Osteoblast (primary cell): ENCODE measurements around the gene PTPRN2. TPM values are rescaled to one million over a fixed set of nuclear protein-coding genes. Genes with fewer than 3 reads are reported as not detected.

Source experiments
- DNase-seq: peaks from one replicate; pipeline ENCODE4 v3.0.0; 2011; ENCODE audit warnings: low spot score, mixed read lengths; ENCODE audit not compliant: insufficient read length; ENCODE audit errors: missing footprints
- H2AFZ ChIP-seq: 2 replicates; pipeline ENCODE4 v1.6.0; 2011; ENCODE audit warnings: mild to moderate bottlenecking, low read length
- H3K27ac ChIP-seq: 2 replicates; pipeline ENCODE4 v1.5.1; 2011; ENCODE audit warnings: mild to moderate bottlenecking, low read depth, low read length, moderate library complexity
- H3K27me3 ChIP-seq: 2 replicates; pipeline ENCODE4 v1.6.0; 2012; ENCODE audit warnings: mild to moderate bottlenecking, control low read depth, inconsistent platforms, low read length, moderate library complexity; ENCODE audit not compliant: insufficient read depth
- H3K36me3 ChIP-seq: 2 replicates; pipeline ENCODE4 v1.5.1; 2011; ENCODE audit warnings: mild to moderate bottlenecking, low read length, control low read depth, moderate library complexity; ENCODE audit not compliant: insufficient read depth
- H3K4me1 ChIP-seq: 2 replicates; pipeline ENCODE4 v1.5.1; 2011; ENCODE audit warnings: mild to moderate bottlenecking, low read length, control low read depth, moderate library complexity; ENCODE audit not compliant: insufficient read depth
- H3K4me2 ChIP-seq: 2 replicates; pipeline ENCODE4 v1.6.0; 2011; ENCODE audit warnings: mild to moderate bottlenecking, low read length; ENCODE audit not compliant: insufficient read depth
- H3K4me3 ChIP-seq: fragments of 200-600 bp; sonication (generic); 3 replicates; pipeline ENCODE4 v1.5.1; 2012; ENCODE audit warnings: mild to moderate bottlenecking, low read length, inconsistent platforms; ENCODE audit not compliant: insufficient read depth
- H3K79me2 ChIP-seq: 2 replicates; pipeline ENCODE4 v1.6.0; 2012; ENCODE audit warnings: mild to moderate bottlenecking, low read length, control low read depth, inconsistent platforms; ENCODE audit not compliant: insufficient read depth
- H3K9me3 ChIP-seq: 2 replicates; pipeline ENCODE4 v1.5.1; 2011; ENCODE audit warnings: low read depth, low read length, control low read depth
- H4K20me1 ChIP-seq: 2 replicates; pipeline ENCODE4 v1.6.0; 2012; ENCODE audit warnings: mild to moderate bottlenecking, low read length, control low read depth; ENCODE audit not compliant: insufficient read depth
- CTCF ChIP-seq: IDR thresholded peaks from 2 replicates; pipeline ENCODE4 v1.5.1; 2011; ENCODE audit warnings: mild to moderate bottlenecking, low read depth, low read length, moderate library complexity; ENCODE audit errors: extremely low read depth
- total RNA-seq: library from RNA; depleted of rRNA; stranded (reverse); fragments of >200 nt; gene quantifications from 2 replicates; pipeline ENCODE4 v1.2.3, GENCODE V29; 2012

Gene PTPRN2
- total RNA-seq, 1 donor = 0.36 TPM

GRCh38 chr7:157590526-157590925 is 997.1 kb downstream of the PTPRN2 start:
- Histone ChIP-seq H4K20me1 (no peaks in the 10 kb centered on the region), H3K9me3 (peaks cover 4% of the 10 kb centered on the region), H3K4me3 (no peak overlapping the region), H3K27ac (no peak overlapping the region), H3K36me3 (no peaks in the 10 kb centered on the region), H3K27me3 (no peaks in the 10 kb centered on the region), H3K79me2 (no peaks in the 10 kb centered on the region), H2AFZ (no peak overlapping the region), H3K4me2 (no peak overlapping the region), H3K4me1 (no peaks in the 10 kb centered on the region)
- no peak for DNase-seq
- TF ChIP-seq CTCF = no peak

- Histone ChIP-seq H2AFZ (no peak overlapping the region), H3K9me3 (peaks cover 4% of the 10 kb centered on the region), H3K4me2 (no peak overlapping the region), H3K27ac (no peak overlapping the region), H3K79me2 (no peaks in the 10 kb centered on the region), H3K27me3 (no peaks in the 10 kb centered on the region), H3K4me3 (no peak overlapping the region), H3K36me3 (no peaks in the 10 kb centered on the region), H3K4me1 (no peaks in the 10 kb centered on the region), H4K20me1 (no peaks in the 10 kb centered on the region)
- DNase-seq = no peak
- no peak for TF ChIP-seq CTCF
Observed at GRCh38 chr7:157589680-157590079, 997.9 kb downstream of the PTPRN2 start.

- Histone ChIP-seq H3K27me3 (no peaks in the 10 kb centered on the region), H3K79me2 (no peaks in the 10 kb centered on the region), H3K36me3 (no peaks in the 10 kb centered on the region), H3K4me3 (no peak overlapping the region), H3K4me1 (no peaks in the 10 kb centered on the region), H3K27ac (no peak overlapping the region), H2AFZ (no peak overlapping the region), H3K4me2 (no peak overlapping the region), H3K9me3 (peaks cover 2% of the 10 kb centered on the region), H4K20me1 (no peaks in the 10 kb centered on the region)
- DNase-seq = no peak
- TF ChIP-seq CTCF = no peak
Observed at GRCh38 chr7:157587805-157588560, 999.6 kb downstream of the PTPRN2 start.

- no peak for DNase-seq
- no peaks in the 10 kb centered on the region for H4K20me1 ChIP-seq
- no peaks in the 10 kb centered on the region for H3K4me1 ChIP-seq
- H3K9me3 ChIP-seq = no peaks in the 10 kb centered on the region
- H3K27ac ChIP-seq = no peak overlapping the region
- no peaks in the 10 kb centered on the region for H3K36me3 ChIP-seq
- no peak for TF ChIP-seq CTCF
- no peak overlapping the region for H3K4me3 ChIP-seq
- H2AFZ ChIP-seq = no peak overlapping the region
- H3K4me2 ChIP-seq = no peak overlapping the region
- H3K79me2 ChIP-seq = no peaks in the 10 kb centered on the region
- H3K27me3 ChIP-seq = no peaks in the 10 kb centered on the region
Observed at GRCh38 chr7:157587051-157587804, 1000.4 kb downstream of the PTPRN2 start.
